Measurements from ENCODE around the gene FBXW11. TPM values are rescaled to one million over a fixed set of nuclear protein-coding genes. Genes with fewer than 3 reads are reported as not detected.

FBXW11 gene
- total RNA-seq, 4 donors from 2014 or later, result 35.9 to 111 (median 63.7) TPM

- TF ChIP-seq POLR2A (IDR thresholded peaks at IDR 0.05), result no peak
- TF ChIP-seq CTCF (IDR thresholded peaks at IDR 0.05), result no peak
- intact Hi-C loops (cut with DNase I; ENCODE audit: low total_unique reads), result no loop called here
- no peaks in the 10 kb centered on the region for H3K4me1 ChIP-seq
- no peak for DNase-seq
- H3K27ac ChIP-seq, result no peak overlapping the region
- no peaks in the 10 kb centered on the region for H3K36me3 ChIP-seq
- H3K4me3 ChIP-seq, result no peak overlapping the region
- H3K9me3 ChIP-seq, result no peaks in the 10 kb centered on the region
- H3K27me3 ChIP-seq, result no peaks in the 10 kb centered on the region
Measured at GRCh38 chr5:171997011-171997410, 9.4 kb downstream of the FBXW11 start.

GRCh38 chr5:171992813-171993212, 13.6 kb downstream of the FBXW11 start:
- no peaks in the 10 kb centered on the region for H3K9me3 ChIP-seq
- no peak overlapping the region for H3K4me3 ChIP-seq
- no peaks in the 10 kb centered on the region for H3K27me3 ChIP-seq
- no peak for DNase-seq
- TF ChIP-seq POLR2A (IDR thresholded peaks at IDR 0.05) (no peak), CTCF (IDR thresholded peaks at IDR 0.05) (no peak)
- no peaks in the 10 kb centered on the region for H3K4me1 ChIP-seq
- intact Hi-C loops (cut with DNase I; ENCODE audit: low total_unique reads), result no loop called here
- H3K27ac ChIP-seq, result no peak overlapping the region
- no peaks in the 10 kb centered on the region for H3K36me3 ChIP-seq

GRCh38 chr5:171992305-171992704, 14.1 kb downstream of the FBXW11 start:
- no peak for DNase-seq
- Histone ChIP-seq H3K9me3 (no peaks in the 10 kb centered on the region), H3K4me1 (no peaks in the 10 kb centered on the region), H3K27me3 (no peaks in the 10 kb centered on the region), H3K4me3 (no peak overlapping the region), H3K27ac (no peak overlapping the region), H3K36me3 (no peaks in the 10 kb centered on the region)
- TF ChIP-seq POLR2A (IDR thresholded peaks at IDR 0.05) (no peak), CTCF (IDR thresholded peaks at IDR 0.05) (no peak)
- intact Hi-C loops (cut with DNase I; ENCODE audit: low total_unique reads), result no loop called here

GRCh38 chr5:171990713-171991015, 15.8 kb downstream of the FBXW11 start:
- Histone ChIP-seq H3K4me1 (no peaks in the 10 kb centered on the region), H3K9me3 (no peaks in the 10 kb centered on the region), H3K36me3 (no peaks in the 10 kb centered on the region), H3K4me3 (no peak overlapping the region), H3K27ac (no peak overlapping the region), H3K27me3 (no peaks in the 10 kb centered on the region)
- TF ChIP-seq POLR2A (IDR thresholded peaks at IDR 0.05) (no peak), CTCF (IDR thresholded peaks at IDR 0.05) (no peak)
- intact Hi-C loops (cut with DNase I; ENCODE audit: low total_unique reads), result no loop called here
- no peak for DNase-seq

GRCh38 chr5:171989946-171990712, 16.3 kb downstream of the FBXW11 start:
- Histone ChIP-seq H3K36me3 (no peaks in the 10 kb centered on the region), H3K4me1 (no peaks in the 10 kb centered on the region), H3K27me3 (no peaks in the 10 kb centered on the region), H3K4me3 (no peak overlapping the region), H3K9me3 (no peaks in the 10 kb centered on the region), H3K27ac (no peak overlapping the region)
- TF ChIP-seq CTCF (IDR thresholded peaks at IDR 0.05) (no peak), POLR2A (IDR thresholded peaks at IDR 0.05) (no peak)
- no peak for DNase-seq
- intact Hi-C loops (cut with DNase I; ENCODE audit: low total_unique reads), result no loop called here
